Muscle of leg (tissue), 11 donors: ENCODE results near the gene INPPL1. TPM values are rescaled to one million over a fixed set of nuclear protein-coding genes. Genes with fewer than 3 reads are reported as not detected.
A peak's percentile ranks its signal among the peaks of the same experiment; 100 is the strongest.

Experiments
- DNase-seq: peaks from one replicate; pipeline ENCODE4 v3.0.0; 2013
- H3K27ac ChIP-seq: one replicate; pipeline ENCODE4 v1.5.1; 2013; ENCODE audit warnings: mild to moderate bottlenecking, low read length, control low read depth
- H3K27me3 ChIP-seq: one replicate; pipeline ENCODE4 v1.6.1; 2013; ENCODE audit warnings: low read length; ENCODE audit not compliant: control insufficient read depth, insufficient read depth
- H3K36me3 ChIP-seq: one replicate; pipeline ENCODE4 v1.6.1; 2013; ENCODE audit warnings: low read length; ENCODE audit not compliant: control insufficient read depth, insufficient read depth
- H3K4me1 ChIP-seq: one replicate; pipeline ENCODE4 v1.6.1; 2013; ENCODE audit warnings: low read length; ENCODE audit not compliant: control insufficient read depth, insufficient read depth
- H3K4me3 ChIP-seq: one replicate; pipeline ENCODE4 v1.5.1; 2013; ENCODE audit warnings: low read length, control low read depth
- H3K9me3 ChIP-seq: replicated peaks from 2 replicates; pipeline ENCODE4 v1.6.1; 2013; ENCODE audit warnings: low read depth, low read length; ENCODE audit not compliant: control insufficient read depth
- WGBS: methylation state at CpG from one replicate; pipeline ENCODE4 v1.1.5; 2013; ENCODE audit warnings: missing lambda C conversion rate; ENCODE audit not compliant: insufficient coverage; 5-methylcytosine and 5-hydroxymethylcytosine counted together
- polyA plus RNA-seq, 8 donors: library from polyadenylated mRNA; unstranded; fragments of 120-200 nt; gene quantifications; one replicate each; pipeline versions ENCODE4 v1.2.1 to v1.2.3, GENCODE V29; 2013; ENCODE audit warnings: inconsistent platforms in 1 of 8, low replicate concordance in 1 of 8; ENCODE audit not compliant: insufficient read length in 8 of 8, insufficient read depth in 1 of 8
- total RNA-seq: library from RNA; stranded (reverse); fragments of 120-200 nt; gene quantifications from one replicate; pipeline ENCODE4 v1.2.4, GENCODE V29; 2013

INPPL1 gene
- total and polyA plus RNA-seq, 9 donors, result 87.7 to 211 (median 159) TPM

GRCh38 chr11:72244361-72245262 is 20.0 kb downstream of the INPPL1 start:
- H3K4me3 ChIP-seq, result peak overlapping the region; percentile 10
- 3% methylated on average over 44 of the region's 46 CpGs for WGBS
- H3K27me3 ChIP-seq, result peaks cover 93% of the 10 kb centered on the region

GRCh38 chr11:72245263-72245816 is 20.8 kb downstream of the INPPL1 start:
- H3K27me3 ChIP-seq, result peaks cover 95% of the 10 kb centered on the region
- WGBS, result 3% methylated on average over 8 of the region's 19 CpGs
- peaks cover 17% of the 10 kb centered on the region for H3K4me1 ChIP-seq
- no peak overlapping the region for H3K4me3 ChIP-seq
- H3K36me3 ChIP-seq, result no peaks in the 10 kb centered on the region
- no peaks in the 10 kb centered on the region for H3K9me3 ChIP-seq
- H3K27ac ChIP-seq, result no peak overlapping the region
- DNase-seq, result no peak

More at GRCh38 chr11:72244361-72245262, 20.0 kb downstream of the INPPL1 start:
- Histone ChIP-seq H3K36me3 (no peaks in the 10 kb centered on the region), H3K27ac (no peak overlapping the region), H3K9me3 (no peaks in the 10 kb centered on the region), H3K4me1 (peaks cover 21% of the 10 kb centered on the region)
- DNase-seq, result no peak

DNA sequence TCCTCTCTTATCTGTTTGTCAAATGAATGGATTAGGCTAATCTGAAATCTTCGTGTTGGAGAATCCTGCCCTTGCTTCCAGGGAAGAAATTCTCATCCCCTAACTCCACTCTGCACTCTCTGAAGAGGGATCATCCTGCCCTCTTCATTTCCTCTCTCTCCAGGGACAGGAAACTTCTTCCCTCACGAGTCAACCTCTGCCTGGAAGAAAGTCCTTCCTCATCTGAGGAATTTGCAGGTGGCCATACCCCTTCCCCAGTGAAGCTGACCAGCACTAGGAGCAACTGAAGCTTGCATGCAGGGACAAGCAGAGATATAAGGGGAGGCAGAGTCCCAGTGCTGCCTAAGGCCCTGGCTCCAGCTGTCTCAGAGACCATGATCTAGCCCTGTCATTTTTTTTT is 23.0 kb downstream of the INPPL1 start:
- H3K27ac ChIP-seq, result no peak overlapping the region
- 17% methylated on average over 1 of the region's 2 CpGs for WGBS
- peaks cover 83% of the 10 kb centered on the region for H3K27me3 ChIP-seq
- DNase-seq, result no peak
- peaks cover 10% of the 10 kb centered on the region for H3K4me1 ChIP-seq
- no peaks in the 10 kb centered on the region for H3K36me3 ChIP-seq
- H3K4me3 ChIP-seq, result no peak overlapping the region
- no peaks in the 10 kb centered on the region for H3K9me3 ChIP-seq

DNA sequence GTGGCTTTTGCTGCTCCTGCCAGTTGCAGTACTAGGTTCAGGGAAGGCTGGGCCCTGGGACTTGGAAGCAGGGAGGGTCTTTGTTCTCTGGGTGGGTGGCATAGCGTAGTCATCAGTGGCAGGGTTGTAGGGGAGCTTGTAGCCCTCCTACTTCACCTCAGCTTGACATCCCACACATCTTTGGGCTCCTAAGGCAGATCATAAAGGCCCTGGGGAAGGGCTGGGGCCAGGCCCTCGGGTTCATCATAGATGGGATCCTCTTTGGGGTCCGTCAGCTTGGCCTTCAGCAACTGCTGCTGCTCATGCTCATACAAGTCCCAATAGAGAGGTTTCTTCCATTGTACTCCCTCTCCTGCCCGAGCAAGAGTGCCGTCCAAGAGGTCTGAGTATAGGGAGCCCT is 25.4 kb downstream of the INPPL1 start:
- H3K27me3 ChIP-seq, result peaks cover 67% of the 10 kb centered on the region
- H3K9me3 ChIP-seq, result no peaks in the 10 kb centered on the region
- 40% methylated on average over 1 of the region's 5 CpGs for WGBS
- DNase-seq, result no peak
- H3K36me3 ChIP-seq, result no peaks in the 10 kb centered on the region
- no peak overlapping the region for H3K4me3 ChIP-seq
- no peak overlapping the region for H3K27ac ChIP-seq
- peaks cover 4% of the 10 kb centered on the region for H3K4me1 ChIP-seq

DNA sequence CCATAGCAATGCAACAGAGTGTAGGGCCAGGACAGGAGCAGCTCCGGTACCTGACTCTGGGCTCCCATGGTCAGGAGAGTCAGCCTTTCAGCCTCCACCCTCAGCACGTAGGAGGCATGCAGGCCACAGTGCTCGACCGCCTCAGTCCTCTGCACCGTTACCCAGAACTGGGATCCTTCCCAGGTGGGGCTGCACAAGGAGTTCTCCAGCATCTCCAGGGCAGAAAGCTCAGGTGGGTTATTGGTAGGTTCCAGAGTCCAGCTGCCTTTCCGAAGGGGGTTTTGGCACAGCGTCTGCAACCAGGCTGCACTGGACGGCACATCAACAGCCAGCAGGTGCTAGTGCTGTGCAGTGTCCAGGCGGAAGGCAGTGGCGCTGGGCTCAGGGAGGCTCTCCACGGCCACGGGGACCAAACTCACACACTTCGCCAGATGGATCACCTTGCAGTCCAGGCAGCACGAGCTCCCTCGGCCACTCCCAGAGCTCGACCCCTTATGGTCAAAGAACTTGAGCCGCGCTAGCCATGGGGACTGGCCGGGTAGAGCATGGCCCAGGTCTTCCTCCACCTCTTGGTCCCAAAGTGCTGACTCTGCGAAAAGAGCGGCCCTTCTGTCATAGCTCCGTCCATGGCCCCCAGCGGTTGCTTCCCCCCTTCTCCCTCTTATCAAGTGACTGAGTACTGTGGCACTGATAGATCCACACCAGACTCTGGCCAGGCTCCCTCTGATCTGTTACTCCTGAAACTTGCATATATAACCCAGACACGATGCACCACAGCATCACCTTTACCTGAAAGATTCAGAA is 26.3 kb downstream of the INPPL1 start:
- no peak for DNase-seq
- no peaks in the 10 kb centered on the region for H3K9me3 ChIP-seq
- peaks cover 58% of the 10 kb centered on the region for H3K27me3 ChIP-seq
- H3K4me3 ChIP-seq, result no peak overlapping the region
- no peaks in the 10 kb centered on the region for H3K4me1 ChIP-seq
- H3K36me3 ChIP-seq, result no peaks in the 10 kb centered on the region
- 79% methylated on average over 19 of the region's 24 CpGs for WGBS
- H3K27ac ChIP-seq, result no peak overlapping the region

- H3K9me3 ChIP-seq, result no peaks in the 10 kb centered on the region
- H3K27ac ChIP-seq, result no peak overlapping the region
- H3K36me3 ChIP-seq, result no peaks in the 10 kb centered on the region
- DNase-seq, result no peak
- WGBS, result 64% methylated on average over 5 of the region's 5 CpGs
- no peak overlapping the region for H3K4me3 ChIP-seq
- no peaks in the 10 kb centered on the region for H3K4me1 ChIP-seq
- H3K27me3 ChIP-seq, result peaks cover 56% of the 10 kb centered on the region
Observed at GRCh38 chr11:72251614-72252013, 27.0 kb downstream of the INPPL1 start.

DNA sequence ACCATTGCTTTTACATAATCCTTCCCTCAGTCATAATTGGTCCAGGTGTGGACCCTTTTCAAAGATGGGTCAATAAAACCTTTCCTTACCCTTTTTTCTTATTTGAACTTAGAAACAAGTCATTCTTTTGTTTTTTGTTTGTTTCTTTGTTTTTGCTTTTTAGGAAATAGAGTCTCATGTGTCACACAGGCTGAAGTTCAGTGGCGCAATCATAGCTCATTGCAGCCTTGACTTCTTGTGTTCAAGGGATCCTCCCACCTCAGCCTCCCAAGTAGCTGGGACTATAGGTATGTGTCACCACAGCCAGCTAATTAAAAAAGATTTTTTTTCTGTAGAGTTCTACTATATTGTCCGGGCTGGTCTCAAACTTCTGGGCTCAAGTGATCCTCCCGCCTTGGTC is 28.8 kb downstream of the INPPL1 start:
- Histone ChIP-seq H3K36me3 (no peaks in the 10 kb centered on the region), H3K27ac (no peak overlapping the region), H3K4me1 (no peaks in the 10 kb centered on the region), H3K4me3 (no peak overlapping the region), H3K27me3 (peaks cover 40% of the 10 kb centered on the region), H3K9me3 (no peaks in the 10 kb centered on the region)
- 100% methylated on average over 2 of the region's 3 CpGs for WGBS
- DNase-seq, result no peak

- no peaks in the 10 kb centered on the region for H3K36me3 ChIP-seq
- H3K4me1 ChIP-seq, result no peaks in the 10 kb centered on the region
- DNase-seq, result no peak
- 84% methylated on average over 2 of the region's 5 CpGs for WGBS
- peaks cover 31% of the 10 kb centered on the region for H3K27me3 ChIP-seq
- H3K4me3 ChIP-seq, result no peak overlapping the region
- no peak overlapping the region for H3K27ac ChIP-seq
- no peaks in the 10 kb centered on the region for H3K9me3 ChIP-seq
Observed at GRCh38 chr11:72254299-72254993, 29.9 kb downstream of the INPPL1 start.

DNA sequence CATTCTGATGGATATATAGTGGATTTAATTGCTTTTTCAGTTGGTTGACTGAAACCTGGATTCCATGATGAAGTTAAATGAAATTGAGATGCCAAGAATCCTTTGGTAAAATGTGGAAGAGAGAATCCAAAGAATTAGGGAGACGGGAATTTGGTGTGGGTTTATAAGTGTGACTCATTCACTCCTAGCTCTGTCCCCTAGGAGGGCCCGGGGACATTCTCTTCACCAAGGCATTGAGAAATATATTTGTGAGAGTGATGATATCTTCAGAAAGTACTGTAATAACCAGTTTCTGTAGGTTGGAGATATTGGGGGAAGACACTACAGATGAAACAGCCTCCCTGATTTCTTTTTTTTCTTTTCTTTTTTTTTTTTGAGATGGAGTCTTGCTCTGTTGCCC is 33.0 kb downstream of the INPPL1 start:
- peaks cover 12% of the 10 kb centered on the region for H3K27me3 ChIP-seq
- H3K4me1 ChIP-seq, result no peaks in the 10 kb centered on the region
- 50% methylated on average over 1 of the region's 2 CpGs for WGBS
- H3K4me3 ChIP-seq, result no peak overlapping the region
- no peak overlapping the region for H3K27ac ChIP-seq
- no peak for DNase-seq
- H3K9me3 ChIP-seq, result no peaks in the 10 kb centered on the region
- H3K36me3 ChIP-seq, result no peaks in the 10 kb centered on the region
